HG02571 (cell line): ENCODE results near the gene NHLRC4.

Experiments used
- ATAC-seq: cut with Tn5 transposase; IDR thresholded peaks from one replicate; pipeline ENCODE4 v1.9.1; 2021; ENCODE audit warnings: mild to moderate bottlenecking, moderate library complexity; ENCODE audit not compliant: unreplicated experiment

NHLRC4 gene

GRCh38 chr16:552171-552570, 14.6 kb upstream of the NHLRC4 start:
- no peak for ATAC-seq

DNA sequence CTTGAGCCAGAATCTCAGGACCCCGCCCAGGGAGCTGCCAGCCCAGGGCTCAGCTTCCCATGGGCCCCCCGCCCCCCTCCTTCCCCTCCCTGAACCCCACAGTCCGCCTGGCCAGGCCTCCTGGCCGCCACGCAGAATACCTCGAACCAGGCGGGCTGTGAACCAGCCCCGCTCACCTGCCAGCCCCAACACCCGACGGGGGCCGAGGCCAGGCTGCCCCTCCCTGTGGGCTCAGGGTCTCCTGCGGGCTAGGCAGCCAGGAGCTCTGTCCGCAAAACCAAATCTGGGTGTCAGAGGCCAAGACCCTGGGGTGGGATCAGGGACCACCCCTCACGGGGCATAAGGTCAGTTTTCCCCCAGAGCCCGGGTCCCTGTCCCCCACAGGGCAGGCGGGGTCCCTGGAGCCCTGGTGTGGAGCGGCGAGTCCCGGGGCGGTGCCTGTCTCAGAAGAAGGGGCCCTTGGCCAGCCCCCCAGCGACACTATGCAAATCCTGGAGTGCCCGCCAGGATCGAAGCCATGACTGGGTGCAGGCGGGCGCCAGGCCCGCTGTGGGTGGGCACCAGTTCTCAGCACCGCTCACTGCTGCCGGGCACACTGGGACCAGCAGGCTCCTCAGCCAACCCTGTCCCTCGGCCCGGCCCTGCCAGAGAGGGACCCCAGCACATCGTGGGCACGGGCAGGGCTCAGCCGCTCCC, 13.1 kb upstream of the NHLRC4 start:
- no peak for ATAC-seq

DNA sequence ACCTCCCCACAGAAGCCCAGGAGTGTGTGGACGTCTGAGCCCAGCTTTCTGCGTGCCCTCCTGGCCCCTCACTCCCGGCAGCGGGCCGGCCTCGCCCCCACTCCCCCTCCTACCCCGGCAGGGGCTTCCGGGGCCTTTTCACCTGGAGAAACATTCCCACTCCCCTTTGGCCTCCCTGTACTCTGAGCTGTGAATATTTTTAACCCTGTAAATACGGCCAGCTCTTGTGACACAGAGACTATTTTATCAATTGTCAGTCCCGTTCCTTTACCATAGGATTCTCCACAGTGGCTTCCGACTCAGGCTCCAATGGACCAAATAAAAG, 12.5 kb upstream of the NHLRC4 start:
- ATAC-seq, result no peak

DNA sequence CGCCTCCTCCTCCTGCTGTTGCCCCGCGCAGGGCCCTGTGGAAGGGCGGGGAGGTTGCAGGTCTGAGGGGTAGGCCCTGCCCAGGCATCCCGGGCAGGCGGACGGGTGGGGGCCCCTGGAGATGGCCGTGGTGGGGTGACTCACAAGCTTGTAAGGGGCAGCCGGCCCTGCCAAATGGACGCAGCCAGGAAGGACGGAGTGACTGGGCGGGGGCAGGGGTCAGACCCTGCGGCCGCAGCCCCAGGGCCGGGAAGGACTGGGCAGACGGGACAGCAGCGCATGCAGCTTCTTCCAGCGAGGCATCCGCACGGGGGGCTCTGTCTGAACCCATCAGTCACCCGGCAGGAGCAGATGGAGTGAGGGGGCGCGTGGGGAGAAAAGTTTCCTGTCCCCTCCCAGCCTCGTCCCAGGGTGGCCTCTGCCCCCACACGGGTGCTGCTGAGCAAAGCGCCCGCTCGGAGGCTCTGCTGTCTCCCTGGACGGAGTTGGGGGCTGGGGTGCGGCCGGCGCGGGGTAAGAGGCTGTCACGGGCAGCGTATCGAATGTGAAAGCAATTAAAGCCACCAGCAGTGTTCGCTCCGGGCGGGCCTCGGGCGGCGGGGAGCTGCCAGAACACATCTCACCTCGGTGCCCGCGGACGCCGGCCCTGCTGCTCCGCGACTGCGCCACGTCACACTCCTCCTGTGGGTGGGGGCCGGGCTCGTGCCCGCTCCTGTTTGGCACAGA, 12.0 kb upstream of the NHLRC4 start:
- no peak for ATAC-seq

- ATAC-seq, result no peak
Measured at GRCh38 chr16:555528-556473, 11.0 kb upstream of the NHLRC4 start.

- no peak for ATAC-seq
Measured at GRCh38 chr16:556474-557173, 10.2 kb upstream of the NHLRC4 start.

- no peak for ATAC-seq
Measured at GRCh38 chr16:557463-558297, 9.1 kb upstream of the NHLRC4 start.

GRCh38 chr16:558298-559020, 8.3 kb upstream of the NHLRC4 start:
- no peak for ATAC-seq

DNA sequence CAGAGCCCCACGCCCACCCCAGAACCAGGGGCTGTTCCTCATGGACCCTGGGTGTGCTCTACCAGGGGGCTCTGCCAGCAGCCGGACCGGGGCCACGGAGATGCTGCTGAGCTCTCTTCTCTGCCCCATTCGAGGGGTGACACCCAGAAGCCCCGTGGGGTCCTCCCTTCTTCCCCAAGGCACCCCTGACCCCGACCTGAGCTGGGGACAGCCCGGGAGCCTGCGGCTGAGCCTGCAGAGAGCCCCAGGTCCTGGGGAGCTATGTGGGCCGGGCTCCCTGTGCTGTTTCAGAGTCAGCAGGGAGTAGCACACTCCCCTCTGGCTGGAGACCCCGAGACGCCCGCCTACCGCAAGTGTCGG, 7.8 kb upstream of the NHLRC4 start:
- no peak for ATAC-seq

GRCh38 chr16:559411-560203, 7.2 kb upstream of the NHLRC4 start:
- no peak for ATAC-seq

GRCh38 chr16:560204-560700, 6.6 kb upstream of the NHLRC4 start, which contains the start of gene PRR35:
Gene PRR35, plus strand, starts transcription at chr16:560394. Its CDS starts 2,901 bp downstream, at chr16:563295.
- ATAC-seq, result no peak

GRCh38 chr16:560701-561412, 5.9 kb upstream of the NHLRC4 start:
- no peak for ATAC-seq

DNA sequence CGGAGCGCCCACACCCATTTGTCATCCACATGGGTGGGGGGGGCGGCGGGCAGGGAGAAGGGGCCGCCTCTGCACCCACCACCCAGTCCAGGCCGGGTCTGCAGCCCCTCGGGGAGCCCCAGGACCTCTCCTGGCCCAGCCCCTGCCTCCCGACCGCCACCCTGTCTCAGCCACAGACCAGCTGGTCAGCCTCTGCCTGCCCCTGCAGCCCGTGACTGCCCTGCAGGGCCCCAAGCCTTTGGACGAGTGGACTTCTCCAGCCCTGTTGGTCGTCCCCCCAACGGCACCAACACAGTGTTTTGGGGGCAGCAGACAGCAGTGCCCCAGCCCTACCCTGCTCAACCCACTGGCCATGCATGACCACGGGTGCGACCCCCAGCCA, 5.4 kb upstream of the NHLRC4 start:
- no peak for ATAC-seq

GRCh38 chr16:561957-562938, 4.6 kb upstream of the NHLRC4 start:
- ATAC-seq, result no peak

DNA sequence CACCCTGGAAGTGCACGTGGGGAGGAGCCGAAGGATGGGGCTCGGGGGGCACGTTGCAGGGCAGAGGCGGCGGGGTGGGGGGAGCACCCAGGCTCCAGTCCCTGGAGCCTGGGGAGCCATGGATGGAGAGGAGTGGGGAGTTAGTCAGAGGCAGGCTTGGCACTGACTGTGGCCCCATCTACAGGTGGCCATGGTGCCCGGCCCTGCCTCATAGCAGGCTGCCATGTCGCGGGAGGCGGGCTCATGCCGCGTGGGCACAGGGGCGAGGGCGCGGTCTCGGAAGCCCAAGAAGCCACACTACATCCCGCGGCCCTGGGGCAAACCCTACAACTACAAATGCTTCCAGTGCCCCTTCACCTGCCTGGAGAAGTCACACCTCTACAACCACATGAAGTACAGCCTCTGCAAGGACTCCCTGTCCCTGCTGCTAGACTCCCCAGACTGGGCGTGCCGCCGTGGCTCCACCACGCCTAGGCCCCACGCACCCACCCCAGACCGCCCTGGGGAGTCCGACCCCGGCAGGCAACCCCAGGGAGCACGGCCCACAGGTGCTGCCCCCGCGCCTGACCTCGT, 3.6 kb upstream of the NHLRC4 start:
- ATAC-seq, result no peak

GRCh38 chr16:564690-565418, 2.0 kb upstream of the NHLRC4 start:
- no peak for ATAC-seq
